Hematopoietic multipotent progenitor cell treated with erythropoietin and hydrocortisone succinate and interleukin-3 and kit ligand, for 4 days (in vitro differentiated cells): ENCODE data around the gene HIVEP1.
"Not testable (repeated sequence)": the region's sequence is repeated elsewhere in the genome, so short reads cannot be mapped to it uniquely, and the experiment has no call there.

Experiments used
- DNase-seq: peaks from one replicate; pipeline ENCODE4 v3.0.0-alpha.2; 2015

The HIVEP1 gene

GRCh38 chr6:12126051-12126450 is 113.9 kb downstream of the HIVEP1 start:
- no peak for DNase-seq

DNA sequence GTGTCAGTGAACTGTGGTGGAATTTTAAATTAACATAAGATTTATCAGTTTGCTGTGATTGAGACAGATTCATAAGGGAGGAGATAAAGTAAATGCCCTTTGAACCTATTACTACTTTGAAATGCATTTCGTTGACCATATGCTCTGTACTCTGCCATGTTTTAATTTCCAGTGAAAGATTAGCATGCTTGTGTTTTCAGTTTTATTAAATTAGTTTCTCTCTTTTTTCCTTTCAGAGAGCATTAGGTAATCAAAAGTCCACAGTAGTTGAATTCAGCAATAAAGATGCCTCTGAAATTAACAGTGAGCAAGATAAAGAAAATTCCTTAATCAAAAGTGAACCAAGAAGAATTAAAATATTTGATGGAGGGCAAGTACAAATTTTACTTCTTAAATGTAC is 117.4 kb downstream of the HIVEP1 start:
- no peak for DNase-seq

- DNase-seq = no peak
Measured at GRCh38 chr6:12132351-12133222, 120.5 kb downstream of the HIVEP1 start.

GRCh38 chr6:12134581-12134980 is 122.5 kb downstream of the HIVEP1 start:
- DNase-seq = no peak

GRCh38 chr6:12134991-12135390 is 122.9 kb downstream of the HIVEP1 start:
- no peak for DNase-seq

- DNase-seq = no peak
Measured at GRCh38 chr6:12136905-12137304, 124.8 kb downstream of the HIVEP1 start.

GRCh38 chr6:12137480-12137879 is 125.4 kb downstream of the HIVEP1 start:
- peak; percentile 82 for DNase-seq

DNA sequence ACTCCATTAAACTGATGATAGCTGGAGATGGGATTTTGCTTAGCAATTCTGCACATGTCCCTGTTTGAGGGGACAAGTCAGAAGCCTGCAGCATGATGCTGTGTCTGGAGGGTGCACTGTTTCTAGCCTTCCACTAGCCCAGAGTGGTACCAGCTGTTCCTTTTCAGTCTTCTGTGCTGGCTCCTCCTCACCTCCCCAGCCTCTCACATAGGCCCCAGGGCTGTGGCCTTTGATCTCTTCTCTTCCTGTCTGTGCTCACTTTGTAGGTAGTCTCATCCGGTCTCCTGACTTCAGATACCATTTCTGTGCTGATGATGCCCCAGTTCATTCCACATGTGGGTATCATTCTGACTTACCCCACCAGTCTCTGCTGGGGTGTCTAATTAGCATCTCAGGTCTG is 126.3 kb downstream of the HIVEP1 start:
- no peak for DNase-seq

DNA sequence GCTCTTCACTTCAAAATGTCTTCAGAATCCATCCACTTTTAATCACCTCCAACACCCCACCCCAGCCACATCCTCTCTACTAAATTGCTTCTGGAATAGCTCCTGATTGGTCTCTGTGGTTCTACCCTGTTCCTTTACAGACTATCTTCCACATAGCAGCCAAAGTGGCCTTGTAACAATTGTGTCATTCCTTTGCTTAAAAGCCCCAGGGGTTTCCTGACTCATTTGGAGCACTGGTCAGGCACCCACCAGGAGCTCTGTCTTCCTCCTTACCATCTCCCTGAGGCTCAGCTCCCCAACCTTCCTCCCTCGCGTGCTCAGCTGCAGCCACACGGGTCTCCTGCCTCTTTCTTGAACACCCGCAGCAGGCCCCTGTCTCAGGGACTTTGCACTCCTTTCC is 126.8 kb downstream of the HIVEP1 start:
- no peak for DNase-seq

- no peak for DNase-seq
Measured at GRCh38 chr6:12147557-12148316, 135.6 kb downstream of the HIVEP1 start.

DNA sequence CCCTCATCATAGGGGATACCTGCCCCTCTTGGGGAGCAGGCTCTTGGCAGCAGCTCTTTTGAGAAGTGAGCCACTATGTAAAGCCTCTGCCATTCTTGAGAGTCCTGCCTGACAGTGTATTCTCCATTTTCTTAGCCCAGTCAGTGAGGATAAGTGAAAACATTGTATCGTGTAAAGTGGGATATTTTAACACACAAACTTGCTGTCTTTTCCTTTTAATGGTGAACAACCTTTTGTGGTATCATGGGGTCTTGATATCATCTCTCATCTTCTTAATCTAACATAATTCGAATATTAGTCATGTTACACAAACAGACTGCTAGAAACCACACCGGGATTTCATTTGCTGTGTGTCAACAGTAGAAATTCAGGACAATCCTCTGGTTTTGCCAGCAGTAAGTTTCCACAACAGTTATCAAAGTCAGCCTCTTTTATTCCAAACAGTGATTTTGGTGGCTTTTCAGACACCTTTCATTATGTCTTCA is 136.2 kb downstream of the HIVEP1 start:
- no peak for DNase-seq

DNA sequence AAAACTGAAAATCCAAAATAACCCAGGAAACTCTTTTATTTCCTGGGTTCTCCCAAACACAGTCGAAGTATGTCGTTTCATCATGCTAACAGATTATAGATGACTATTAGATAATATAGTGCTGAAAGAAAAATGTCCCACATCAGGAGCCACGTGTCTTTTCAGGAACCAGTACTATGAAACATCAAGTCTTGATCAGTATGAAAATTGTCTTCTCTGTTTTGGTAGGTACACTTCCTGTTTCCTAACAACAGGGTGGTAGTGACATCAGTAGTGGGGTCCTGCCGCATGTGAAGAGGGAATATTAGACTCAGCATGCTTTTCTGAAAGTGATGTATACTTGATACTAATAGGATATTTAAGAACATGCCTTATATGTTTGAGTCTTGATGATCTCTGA is 136.7 kb downstream of the HIVEP1 start:
- no peak for DNase-seq

- DNase-seq = no peak
Measured at GRCh38 chr6:12149944-12150510, 137.9 kb downstream of the HIVEP1 start.

DNA sequence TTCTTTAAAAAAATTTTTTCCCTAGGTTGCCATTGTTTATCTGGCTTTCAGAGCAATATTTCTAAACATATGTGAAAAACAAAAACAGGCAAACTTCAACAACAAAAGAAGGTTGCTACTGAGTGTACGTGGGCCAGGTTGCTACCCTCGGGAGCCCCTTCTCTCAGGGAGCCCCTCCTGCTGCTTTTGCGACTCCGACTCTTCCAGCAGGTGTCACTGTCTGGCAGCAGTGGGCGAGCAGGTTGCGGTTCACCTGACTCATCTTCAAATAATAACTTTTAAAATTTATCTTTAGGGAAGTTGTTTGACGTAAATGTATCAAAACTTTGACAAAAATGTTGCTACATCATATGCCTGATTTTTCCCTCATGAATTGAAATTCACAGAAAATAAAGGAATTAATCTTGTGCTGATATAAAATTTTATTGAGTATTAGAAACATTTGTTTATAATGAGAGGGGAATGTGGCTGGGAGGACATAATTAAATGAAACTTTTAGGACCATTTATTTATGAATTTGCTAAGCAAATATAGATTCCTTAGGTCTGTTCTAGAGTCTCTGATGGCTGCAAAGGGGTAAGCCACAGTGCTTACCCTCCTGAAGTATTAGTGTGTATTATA is 138.8 kb downstream of the HIVEP1 start:
- DNase-seq = peak; percentile 45

- DNase-seq = no peak
Measured at GRCh38 chr6:12151433-12151820, 139.3 kb downstream of the HIVEP1 start.

DNA sequence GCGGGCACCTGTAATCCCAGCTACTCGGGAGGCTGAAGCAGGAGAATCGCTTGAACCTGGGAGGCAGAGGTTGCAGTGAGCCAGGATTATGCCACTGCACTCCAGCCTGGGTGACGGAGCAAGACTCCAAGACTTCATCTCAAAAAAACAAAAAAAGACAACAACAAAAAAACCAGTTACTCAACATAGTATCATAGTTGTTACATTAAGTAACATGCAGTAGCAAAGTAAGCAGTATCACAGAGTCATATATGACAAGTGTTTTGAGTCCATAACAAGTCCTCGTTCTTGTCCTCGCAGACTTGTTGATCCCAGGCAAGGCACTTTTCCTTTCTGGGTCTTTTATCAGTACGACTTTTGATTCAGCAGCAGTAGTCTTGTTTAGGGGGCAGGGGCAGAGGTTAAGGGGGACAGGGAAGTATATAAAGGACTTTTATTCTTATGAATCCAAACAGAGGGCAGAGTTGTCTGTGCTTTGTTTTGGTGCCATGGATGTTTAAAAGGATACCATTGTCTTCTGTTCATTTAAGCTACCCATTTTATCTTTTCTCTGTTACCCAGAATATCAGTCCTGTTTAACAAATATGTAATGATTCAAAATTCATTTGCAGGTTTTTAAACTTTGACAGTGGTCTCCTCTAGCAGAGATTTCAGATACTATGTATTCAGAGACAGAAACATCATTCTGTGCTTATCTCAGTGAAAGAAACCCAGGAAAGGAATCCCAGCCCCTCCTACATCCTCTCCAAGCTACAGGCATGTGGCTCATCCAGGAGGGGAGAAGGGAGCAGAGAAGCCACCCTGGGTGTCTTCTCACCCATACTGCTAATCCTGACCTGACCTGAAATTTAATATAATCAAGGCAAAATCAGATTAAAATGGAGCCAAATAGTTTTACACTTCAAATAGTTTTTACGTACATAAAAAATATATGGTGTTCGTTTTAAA is 140.2 kb downstream of the HIVEP1 start:
- DNase-seq = no peak

DNA sequence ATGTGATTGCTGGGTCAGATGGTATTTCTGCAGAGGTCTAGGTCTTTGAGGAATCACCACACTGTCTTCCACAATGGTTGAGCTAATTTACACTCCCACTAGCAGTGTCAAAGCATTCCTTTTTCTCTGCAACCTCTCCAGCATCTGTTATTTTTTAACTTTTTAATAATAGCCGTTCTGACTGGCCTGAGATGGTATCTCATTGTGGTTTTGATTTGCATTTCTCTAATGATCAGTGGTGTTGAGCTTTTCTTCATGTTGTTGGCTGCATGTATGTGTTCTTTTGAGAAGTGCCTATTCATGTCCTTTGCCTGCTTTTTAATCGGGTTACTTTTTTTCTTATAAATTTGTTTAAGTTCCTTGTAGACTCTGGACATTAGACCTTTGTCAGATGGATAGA is 143.7 kb downstream of the HIVEP1 start:
- DNase-seq = not testable (repeated sequence)

GRCh38 chr6:12158686-12159415 is 146.7 kb downstream of the HIVEP1 start:
- no peak for DNase-seq

- no peak for DNase-seq
Measured at GRCh38 chr6:12160326-12160725, 148.2 kb downstream of the HIVEP1 start.

DNA sequence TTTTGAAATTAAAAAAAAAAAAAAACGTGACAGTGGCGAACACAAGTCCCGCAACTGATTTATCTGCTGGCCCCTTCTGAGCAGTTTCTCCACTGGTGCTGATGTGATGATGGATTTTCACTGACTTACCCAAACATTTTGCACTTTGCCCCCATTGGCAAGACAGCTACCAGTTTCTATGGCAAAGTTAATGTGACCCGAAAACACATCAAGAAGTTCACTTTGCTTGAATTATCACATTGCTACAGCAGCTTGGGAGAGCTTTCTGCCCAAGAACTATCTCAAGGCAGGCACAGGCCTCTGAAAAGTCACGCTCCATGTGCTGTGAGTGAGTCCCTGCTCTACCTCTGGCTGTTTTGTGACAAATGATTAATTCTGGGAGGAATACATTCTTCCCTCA is 150.1 kb downstream of the HIVEP1 start:
- DNase-seq = no peak

DNA sequence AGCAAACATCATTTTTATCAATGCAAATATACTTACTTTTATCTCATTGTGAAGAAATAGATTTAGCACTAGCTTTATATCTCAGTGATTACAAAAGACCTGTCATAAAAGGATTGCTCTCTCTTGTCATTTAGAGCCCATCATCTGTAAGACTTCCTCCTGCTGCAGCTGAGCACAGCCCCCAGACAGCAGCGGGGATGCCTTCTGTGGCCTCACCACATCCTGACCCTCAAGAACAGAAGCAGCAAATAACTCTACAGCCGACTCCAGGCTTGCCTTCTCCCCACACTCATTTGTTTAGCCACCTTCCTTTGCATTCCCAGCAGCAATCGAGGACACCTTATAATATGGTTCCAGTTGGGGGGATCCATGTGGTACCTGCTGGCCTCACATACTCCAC is 151.0 kb downstream of the HIVEP1 start:
- DNase-seq = peak; percentile 78
